OCI-LY3 (cell line): ENCODE results near the gene MADCAM1.

ENCODE experiments used
- H2AFZ ChIP-seq: fragments of 200-600, 300-600 bp; shearing (Covaris generic); 2 replicates; pipeline ENCODE4 v1.6.0; 2014; ENCODE audit warnings: antibody characterized with exemption, low read depth, low read length
- H3K27ac ChIP-seq: fragments of 200-600, 300-600 bp; sonication (generic); 2 replicates; pipeline ENCODE4 v1.5.1; 2014; ENCODE audit warnings: mild to moderate bottlenecking, low read length, moderate library complexity, mixed read lengths
- H3K27me3 ChIP-seq: fragments of 200-600, 300-600 bp; sonication (generic); 2 replicates; pipeline ENCODE4 v1.6.1; 2014; ENCODE audit warnings: low read depth, low read length, mixed read lengths
- H3K36me3 ChIP-seq: fragments of 200-600, 300-600 bp; sonication (generic); replicated peaks from 2 replicates; pipeline ENCODE3; 2014; ENCODE audit warnings: low read depth, low read length, mixed read lengths
- H3K4me1 ChIP-seq: fragments of 300-600, 200-600 bp; sonication (generic); 2 replicates; pipeline ENCODE4 v1.6.1; 2014; ENCODE audit warnings: low read length, mixed read lengths
- H3K4me2 ChIP-seq: fragments of 200-600, 300-600 bp; sonication (generic); 2 replicates; pipeline ENCODE4 v1.6.1; 2014; ENCODE audit warnings: low read length, mixed read lengths
- H3K4me3 ChIP-seq: fragments of 300-600, 200-600 bp; sonication (generic); 2 replicates; pipeline ENCODE4 v1.5.1; 2014; ENCODE audit warnings: antibody characterized with exemption, mild to moderate bottlenecking, low read length, moderate library complexity
- H3K79me2 ChIP-seq: fragments of 300-600, 200-600 bp; shearing (Covaris generic); 2 replicates; pipeline ENCODE4 v1.6.1; 2014; ENCODE audit warnings: mild to moderate bottlenecking, low read length, mixed read lengths
- H3K9ac ChIP-seq: fragments of 300-600, 200-600 bp; shearing (Covaris generic); 2 replicates; pipeline ENCODE4 v1.6.0; 2014; ENCODE audit warnings: mild to moderate bottlenecking, low read length, moderate library complexity
- H3K9me3 ChIP-seq: fragments of 200-600, 300-600 bp; shearing (Covaris generic); 2 replicates; pipeline ENCODE4 v1.6.1; 2014; ENCODE audit warnings: low read length, mixed read lengths; ENCODE audit not compliant: insufficient read depth
- H4K20me1 ChIP-seq: fragments of 200-600, 300-600 bp; sonication (generic); 2 replicates; pipeline ENCODE4 v1.6.1; 2016; ENCODE audit warnings: low read length, mixed read lengths; ENCODE audit not compliant: insufficient read depth
- CTCF ChIP-seq: fragments of 200-600, 300-600 bp; sonication (generic); IDR thresholded peaks from 2 replicates; pipeline ENCODE4 v1.5.1; 2014; ENCODE audit warnings: antibody characterized with exemption, low read length, low read depth
- EZH2phosphoT487 ChIP-seq: fragments of 200-600 bp; shearing (Covaris generic); IDR thresholded peaks from 2 replicates; pipeline ENCODE4 v1.6.1; 2018; ENCODE audit warnings: antibody characterized with exemption, mixed run types, low read depth

MADCAM1 gene

GRCh38 chr19:475360-475759, 20.9 kb upstream of the MADCAM1 start:
- no peak overlapping the region for H3K9ac ChIP-seq

GRCh38 chr19:478236-478903, 17.9 kb upstream of the MADCAM1 start:
- Histone ChIP-seq H2AFZ (no peak overlapping the region), H3K79me2 (no peaks in the 10 kb centered on the region), H3K27me3 (no peaks in the 10 kb centered on the region), H4K20me1 (no peaks in the 10 kb centered on the region), H3K4me2 (no peak overlapping the region), H3K36me3 (no peaks in the 10 kb centered on the region), H3K4me3 (no peak overlapping the region), H3K27ac (no peak overlapping the region), H3K9ac (no peak overlapping the region), H3K4me1 (no peaks in the 10 kb centered on the region), H3K9me3 (peaks cover 12% of the 10 kb centered on the region; the same call in 1 of the 2 replicates)
- TF ChIP-seq CTCF (no peak), EZH2phosphoT487 (no peak)

More at GRCh38 chr19:475360-475759, 20.9 kb upstream of the MADCAM1 start:
- Histone ChIP-seq H3K27ac (no peak overlapping the region), H2AFZ (no peak overlapping the region), H3K4me1 (no peaks in the 10 kb centered on the region), H3K4me3 (no peak overlapping the region), H4K20me1 (no peaks in the 10 kb centered on the region), H3K4me2 (no peak overlapping the region), H3K79me2 (no peaks in the 10 kb centered on the region), H3K9me3 (peaks cover 5% of the 10 kb centered on the region; the same call in 1 of the 2 replicates), H3K27me3 (no peaks in the 10 kb centered on the region), H3K36me3 (no peaks in the 10 kb centered on the region)
- TF ChIP-seq CTCF (no peak), EZH2phosphoT487 (no peak)

- no peaks in the 10 kb centered on the region for H3K27me3 ChIP-seq
Observed at GRCh38 chr19:478976-479375, 17.3 kb upstream of the MADCAM1 start.

More at GRCh38 chr19:478976-479375, 17.3 kb upstream of the MADCAM1 start:
- H3K4me2 ChIP-seq: no peak overlapping the region
- H3K9me3 ChIP-seq: peaks cover 12% of the 10 kb centered on the region; the same call in 1 of the 2 replicates
- H2AFZ ChIP-seq: no peak overlapping the region
- H3K4me1 ChIP-seq: no peaks in the 10 kb centered on the region
- H3K79me2 ChIP-seq: no peaks in the 10 kb centered on the region
- no peak overlapping the region for H3K4me3 ChIP-seq
- H3K9ac ChIP-seq: no peak overlapping the region
- no peaks in the 10 kb centered on the region for H4K20me1 ChIP-seq
- no peak for TF ChIP-seq CTCF
- no peak for TF ChIP-seq EZH2phosphoT487
- no peak overlapping the region for H3K27ac ChIP-seq
- H3K36me3 ChIP-seq: no peaks in the 10 kb centered on the region
